SK-N-SH (cell line): ENCODE measurements around the gene NALCN. TPM values are rescaled to one million over a fixed set of nuclear protein-coding genes. Genes with fewer than 3 reads are reported as not detected.

Source experiments
- CTCF ChIA-PET: fragments of 300-600, 350-600 bp; formaldehyde crosslinking; extraction: SDS; loops from one replicate; lab custom pipeline; 2021; lab: Yijun Ruan, JAX
- POLR2A ChIA-PET: fragments of 350-600 bp; sonication (Branson Sonifier 250); formaldehyde crosslinking; extraction: SDS; loops from one replicate; lab custom pipeline; 2020; ENCODE audit warnings: antibody characterized with exemption, inconsistent platforms; lab: Yijun Ruan, JAX
- DNase-seq: peaks from one replicate; pipeline ENCODE4 v3.0.0; 2012
- H2AFZ ChIP-seq: fragments of 200-600 bp; sonication (generic); 2 replicates; pipeline ENCODE4 v1.8.1; 2016; ENCODE audit warnings: antibody characterized with exemption, mild to moderate bottlenecking, low read depth
- H3F3A ChIP-seq: fragments of 200-600 bp; sonication (generic); replicated peaks from 2 replicates; pipeline ENCODE3; 2016; ENCODE audit warnings: antibody characterized with exemption, mild to moderate bottlenecking; ENCODE audit not compliant: insufficient read depth
- H3K27ac ChIP-seq, 2 experiments: fragments of 200-500 bp in 1 of 2; fragments of 200-600 bp in 1 of 2; sonication (Bioruptor generic) in 1 of 2; sonication (generic), shearing (Covaris generic) in 1 of 2; 2 replicates each; pipeline versions ENCODE4 v1.5.1 to v1.6.1; 2014 to 2016; ENCODE audit warnings: low read depth in 2 of 2, inconsistent platforms in 1 of 2, low read length in 1 of 2, mild to moderate bottlenecking in 1 of 2, mixed read lengths in 1 of 2
- H3K27me3 ChIP-seq: fragments of 200-600 bp; sonication (generic), shearing (Covaris generic); 2 replicates; pipeline ENCODE4 v1.6.1; 2016; ENCODE audit warnings: mixed run types; ENCODE audit not compliant: insufficient read depth
- H3K36me3 ChIP-seq, 2 experiments: fragments of 200-500 bp in 1 of 2; fragments of 200-600 bp in 1 of 2; sonication (Bioruptor generic) in 1 of 2; sonication (generic) in 1 of 2; replicated peaks in 1 of 2; 2 replicates each; pipeline versions ENCODE3 to v1.5.1; 2014 to 2016; ENCODE audit warnings: low read length in 1 of 2, mild to moderate bottlenecking in 1 of 2; ENCODE audit not compliant: insufficient read depth in 2 of 2, control insufficient read depth in 1 of 2
- H3K4me1 ChIP-seq, 2 experiments: fragments of 200-500 bp in 1 of 2; fragments of 200-600 bp in 1 of 2; sonication (Bioruptor generic) in 1 of 2; sonication (generic), shearing (Covaris generic) in 1 of 2; 2 replicates each; pipeline versions ENCODE4 v1.5.1 to v1.6.1; 2014 to 2016; ENCODE audit warnings: low read depth in 1 of 2, low read length in 1 of 2, mixed run types in 1 of 2; ENCODE audit not compliant: insufficient read depth in 2 of 2, control insufficient read depth in 1 of 2
- H3K4me2 ChIP-seq: fragments of 200-600 bp; sonication (generic), shearing (Covaris generic); 2 replicates; pipeline ENCODE4 v1.6.1; 2017; ENCODE audit warnings: mixed run types
- H3K4me3 ChIP-seq, 2 experiments: fragments of 200-500 bp in 1 of 2; fragments of 200-600 bp in 1 of 2; sonication (Bioruptor generic) in 1 of 2; sonication (generic), shearing (Covaris generic) in 1 of 2; 2 replicates each; pipeline versions ENCODE4 v1.5.1 to v1.8.1; 2014 to 2016; ENCODE audit warnings: low read depth in 2 of 2, inconsistent platforms in 1 of 2, low read length in 1 of 2, mild to moderate bottlenecking in 1 of 2, mixed read lengths in 1 of 2, moderate library complexity in 1 of 2
- H3K79me2 ChIP-seq: fragments of 200-600 bp; sonication (generic); 2 replicates; pipeline ENCODE4 v1.8.1; 2017; ENCODE audit warnings: mild to moderate bottlenecking; ENCODE audit not compliant: insufficient read depth
- H3K9ac ChIP-seq: fragments of 200-600 bp; sonication (generic); 2 replicates; pipeline ENCODE4 v1.6.1; 2017; ENCODE audit warnings: mixed run types
- H3K9me2 ChIP-seq: fragments of 200-600 bp; sonication (generic); 2 replicates; pipeline ENCODE4 v1.6.1; 2017; ENCODE audit warnings: mixed run types
- H3K9me3 ChIP-seq: fragments of 200-600 bp; sonication (generic); 2 replicates; pipeline ENCODE4 v1.6.1; 2017; ENCODE audit warnings: mixed run types, mild to moderate bottlenecking, moderate library complexity
- H4K20me1 ChIP-seq: fragments of 200-600 bp; sonication (generic); 2 replicates; pipeline ENCODE4 v1.6.1; 2017; ENCODE audit warnings: mild to moderate bottlenecking, mixed run types; ENCODE audit not compliant: insufficient read depth
- FOXJ3 ChIP-seq: sonication (generic); formaldehyde crosslinking; IDR thresholded peaks from 2 replicates; pipeline ENCODE4 v1.5.1; 2020; ENCODE audit warnings: mild to moderate bottlenecking, missing genetic modification reagents
- GABPA ChIP-seq: IDR thresholded peaks from 2 replicates; pipeline ENCODE4 v1.4.0; 2012; ENCODE audit warnings: low read depth, mild to moderate bottlenecking
- GATA2 ChIP-seq: sonication (generic); formaldehyde crosslinking; IDR thresholded peaks from 2 replicates; pipeline ENCODE4 v1.5.0; 2020; ENCODE audit warnings: mild to moderate bottlenecking, missing genetic modification reagents
- JUND ChIP-seq: IDR thresholded peaks from 2 replicates; pipeline ENCODE4 v1.4.0; 2012
- NFIC ChIP-seq: IDR thresholded peaks from 2 replicates; pipeline ENCODE4 v1.4.0; 2012; ENCODE audit warnings: borderline replicate concordance
- RCOR1 ChIP-seq: fragments of 150-350 bp; IDR thresholded peaks from 2 replicates; pipeline ENCODE4 v1.6.1; 2017; ENCODE audit warnings: antibody characterized with exemption, low read length
- SIN3A ChIP-seq: IDR thresholded peaks from 2 replicates; pipeline ENCODE4 v1.6.1; 2012; ENCODE audit warnings: low read depth, mild to moderate bottlenecking, low read length, moderate library complexity, borderline replicate concordance
- SMC3 ChIP-seq: IDR thresholded peaks from 2 replicates; pipeline ENCODE4 v1.6.1; 2012; ENCODE audit warnings: low read depth, low read length, improper control_type of control experiment
- WGBS: methylation state at CpG from one replicate; pipeline ENCODE4 v1.1.6; 2017; ENCODE audit warnings: low lambda C conversion rate; 5-methylcytosine and 5-hydroxymethylcytosine counted together
- polyA plus RNA-seq, 3 experiments: library from polyadenylated mRNA; depleted of rRNA; stranded (reverse); fragments of >200 nt; gene quantifications; 2 replicates each; pipeline ENCODE4 v1.2.3, GENCODE V29; 2012
- TF ChIP-seq, protein P1 (sequence below): IDR thresholded peaks from 2 replicates; pipeline ENCODE4 v1.4.0; 2012; ENCODE audit warnings: low read depth
- TF ChIP-seq, protein P2 (sequence below): fragments of 150-350 bp; IDR thresholded peaks from 2 replicates; pipeline ENCODE4 v1.6.1; 2017; ENCODE audit warnings: antibody characterized with exemption, low read length, low read depth, borderline replicate concordance
- TF ChIP-seq, protein P3 (sequence below): IDR thresholded peaks from 2 replicates; pipeline ENCODE4 v1.4.0; 2012; ENCODE audit warnings: low read depth, borderline replicate concordance
- TF ChIP-seq, protein P4 (sequence below): IDR thresholded peaks from 2 replicates; pipeline ENCODE4 v1.6.1; 2012; ENCODE audit warnings: mild to moderate bottlenecking, low read depth, low read length, moderate library complexity
- TF ChIP-seq, protein P5 (sequence below): fragments of 150-350 bp; IDR thresholded peaks from 2 replicates; pipeline ENCODE4 v1.6.1; 2016; ENCODE audit warnings: mild to moderate bottlenecking, low read depth, low read length
- TF ChIP-seq, protein P6 (sequence below): fragments of 200-600 bp; sonication (generic); IDR thresholded peaks from 2 replicates; pipeline ENCODE4 v1.6.1; 2017; ENCODE audit warnings: antibody characterized with exemption, mild to moderate bottlenecking, moderate library complexity

NALCN gene
- polyA plus RNA-seq, 1 of the 3 experiments (the other 2 are of a cell fraction) = 3.0 TPM

DNA sequence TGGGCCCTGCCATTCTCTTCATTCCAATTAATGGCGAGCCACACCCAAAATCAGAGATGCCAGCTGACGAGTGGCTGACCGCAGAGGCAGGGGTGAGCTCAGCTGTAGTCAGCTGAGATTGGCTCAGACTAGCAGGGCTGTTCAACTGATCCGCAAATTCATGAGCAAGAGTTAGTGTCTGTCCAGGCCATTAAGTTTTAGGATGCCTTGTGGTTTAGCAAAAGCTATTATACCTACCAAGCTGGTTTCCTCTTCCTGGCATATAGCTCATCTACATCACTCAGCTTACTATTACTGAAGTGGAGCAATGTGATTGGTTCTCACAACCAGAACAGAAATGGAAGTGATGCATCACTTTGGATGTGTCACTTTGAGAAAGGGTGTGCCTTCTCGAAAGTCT is 148.7 kb downstream of the NALCN start:
- DNase-seq = no peak
- H4K20me1 ChIP-seq = no peaks in the 10 kb centered on the region
- no peaks in the 10 kb centered on the region for H3K36me3 ChIP-seq
- CTCF ChIA-PET = interaction anchor here (0.8 to 1.7 kb wide), 3 partner anchors 9 to 122 kb away, joined by 3 to 5 read pairs (median 3); no protein-coding TSS in a partner anchor
- no peaks in the 10 kb centered on the region for H3K9me2 ChIP-seq
- H3K4me2 ChIP-seq = no peak overlapping the region
- no peaks in the 10 kb centered on the region for H3K79me2 ChIP-seq
- no peaks in the 10 kb centered on the region for H3F3A ChIP-seq
- H3K4me1 ChIP-seq = no peaks in the 10 kb centered on the region; a peak in 2 of 4 replicates
- no peak overlapping the region for H3K9ac ChIP-seq
- no peaks in the 10 kb centered on the region for H3K9me3 ChIP-seq
- no peak overlapping the region for H3K27ac ChIP-seq
- H2AFZ ChIP-seq = no peak overlapping the region
- 95% methylated on average over 5 of the region's 5 CpGs for WGBS
- H3K27me3 ChIP-seq = no peaks in the 10 kb centered on the region
- no peak overlapping the region for H3K4me3 ChIP-seq
- no peak for TF ChIP-seq NFIC
- TF ChIP-seq FOXJ3 (CRISPR knock-in tag) = no peak
- TF ChIP-seq GATA2 (CRISPR knock-in tag) = no peak
- no peak for TF ChIP-seq RCOR1
- TF ChIP-seq, protein P1, sequence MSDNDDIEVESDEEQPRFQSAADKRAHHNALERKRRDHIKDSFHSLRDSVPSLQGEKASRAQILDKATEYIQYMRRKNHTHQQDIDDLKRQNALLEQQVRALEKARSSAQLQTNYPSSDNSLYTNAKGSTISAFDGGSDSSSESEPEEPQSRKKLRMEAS = no peak
- TF ChIP-seq, protein P2, sequence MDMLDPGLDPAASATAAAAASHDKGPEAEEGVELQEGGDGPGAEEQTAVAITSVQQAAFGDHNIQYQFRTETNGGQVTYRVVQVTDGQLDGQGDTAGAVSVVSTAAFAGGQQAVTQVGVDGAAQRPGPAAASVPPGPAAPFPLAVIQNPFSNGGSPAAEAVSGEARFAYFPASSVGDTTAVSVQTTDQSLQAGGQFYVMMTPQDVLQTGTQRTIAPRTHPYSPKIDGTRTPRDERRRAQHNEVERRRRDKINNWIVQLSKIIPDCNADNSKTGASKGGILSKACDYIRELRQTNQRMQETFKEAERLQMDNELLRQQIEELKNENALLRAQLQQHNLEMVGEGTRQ = no peak
- no peak for TF ChIP-seq SIN3A
- TF ChIP-seq, protein P3, sequence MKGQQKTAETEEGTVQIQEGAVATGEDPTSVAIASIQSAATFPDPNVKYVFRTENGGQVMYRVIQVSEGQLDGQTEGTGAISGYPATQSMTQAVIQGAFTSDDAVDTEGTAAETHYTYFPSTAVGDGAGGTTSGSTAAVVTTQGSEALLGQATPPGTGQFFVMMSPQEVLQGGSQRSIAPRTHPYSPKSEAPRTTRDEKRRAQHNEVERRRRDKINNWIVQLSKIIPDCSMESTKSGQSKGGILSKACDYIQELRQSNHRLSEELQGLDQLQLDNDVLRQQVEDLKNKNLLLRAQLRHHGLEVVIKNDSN = no peak
- TF ChIP-seq, protein P4, sequence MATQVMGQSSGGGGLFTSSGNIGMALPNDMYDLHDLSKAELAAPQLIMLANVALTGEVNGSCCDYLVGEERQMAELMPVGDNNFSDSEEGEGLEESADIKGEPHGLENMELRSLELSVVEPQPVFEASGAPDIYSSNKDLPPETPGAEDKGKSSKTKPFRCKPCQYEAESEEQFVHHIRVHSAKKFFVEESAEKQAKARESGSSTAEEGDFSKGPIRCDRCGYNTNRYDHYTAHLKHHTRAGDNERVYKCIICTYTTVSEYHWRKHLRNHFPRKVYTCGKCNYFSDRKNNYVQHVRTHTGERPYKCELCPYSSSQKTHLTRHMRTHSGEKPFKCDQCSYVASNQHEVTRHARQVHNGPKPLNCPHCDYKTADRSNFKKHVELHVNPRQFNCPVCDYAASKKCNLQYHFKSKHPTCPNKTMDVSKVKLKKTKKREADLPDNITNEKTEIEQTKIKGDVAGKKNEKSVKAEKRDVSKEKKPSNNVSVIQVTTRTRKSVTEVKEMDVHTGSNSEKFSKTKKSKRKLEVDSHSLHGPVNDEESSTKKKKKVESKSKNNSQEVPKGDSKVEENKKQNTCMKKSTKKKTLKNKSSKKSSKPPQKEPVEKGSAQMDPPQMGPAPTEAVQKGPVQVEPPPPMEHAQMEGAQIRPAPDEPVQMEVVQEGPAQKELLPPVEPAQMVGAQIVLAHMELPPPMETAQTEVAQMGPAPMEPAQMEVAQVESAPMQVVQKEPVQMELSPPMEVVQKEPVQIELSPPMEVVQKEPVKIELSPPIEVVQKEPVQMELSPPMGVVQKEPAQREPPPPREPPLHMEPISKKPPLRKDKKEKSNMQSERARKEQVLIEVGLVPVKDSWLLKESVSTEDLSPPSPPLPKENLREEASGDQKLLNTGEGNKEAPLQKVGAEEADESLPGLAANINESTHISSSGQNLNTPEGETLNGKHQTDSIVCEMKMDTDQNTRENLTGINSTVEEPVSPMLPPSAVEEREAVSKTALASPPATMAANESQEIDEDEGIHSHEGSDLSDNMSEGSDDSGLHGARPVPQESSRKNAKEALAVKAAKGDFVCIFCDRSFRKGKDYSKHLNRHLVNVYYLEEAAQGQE = no peak
- no peak for TF ChIP-seq SMC3
- TF ChIP-seq, all 33 proteins: peak for 0
- POLR2A ChIA-PET = no interaction called here

DNA sequence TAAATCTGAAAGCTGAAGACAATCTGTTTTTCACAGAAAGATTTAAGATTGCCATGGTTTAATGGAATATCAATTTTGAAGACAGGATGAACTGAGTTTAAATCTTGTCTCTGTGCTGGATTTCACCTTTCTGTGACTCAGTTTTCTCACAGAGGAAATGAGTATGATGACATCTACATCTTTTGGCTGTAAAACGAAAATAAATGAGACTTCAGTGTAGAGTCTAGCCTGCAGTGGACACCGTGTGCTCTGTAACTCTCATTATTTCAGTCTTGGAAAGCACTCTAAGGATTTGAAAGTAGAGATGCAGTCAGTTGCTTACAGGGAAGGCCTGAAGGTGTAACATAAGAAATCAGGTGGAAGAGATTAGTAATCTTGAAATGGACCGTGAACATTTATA is 150.4 kb downstream of the NALCN start:
- Histone ChIP-seq H3K9me2 (no peaks in the 10 kb centered on the region), H3K36me3 (no peaks in the 10 kb centered on the region), H4K20me1 (no peaks in the 10 kb centered on the region), H3K27me3 (no peaks in the 10 kb centered on the region)
- TF ChIP-seq GABPA = no peak
- TF ChIP-seq, protein P1 = no peak
- TF ChIP-seq, protein P5, sequence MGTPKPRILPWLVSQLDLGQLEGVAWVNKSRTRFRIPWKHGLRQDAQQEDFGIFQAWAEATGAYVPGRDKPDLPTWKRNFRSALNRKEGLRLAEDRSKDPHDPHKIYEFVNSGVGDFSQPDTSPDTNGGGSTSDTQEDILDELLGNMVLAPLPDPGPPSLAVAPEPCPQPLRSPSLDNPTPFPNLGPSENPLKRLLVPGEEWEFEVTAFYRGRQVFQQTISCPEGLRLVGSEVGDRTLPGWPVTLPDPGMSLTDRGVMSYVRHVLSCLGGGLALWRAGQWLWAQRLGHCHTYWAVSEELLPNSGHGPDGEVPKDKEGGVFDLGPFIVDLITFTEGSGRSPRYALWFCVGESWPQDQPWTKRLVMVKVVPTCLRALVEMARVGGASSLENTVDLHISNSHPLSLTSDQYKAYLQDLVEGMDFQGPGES = no peak
- TF ChIP-seq, protein P6, sequence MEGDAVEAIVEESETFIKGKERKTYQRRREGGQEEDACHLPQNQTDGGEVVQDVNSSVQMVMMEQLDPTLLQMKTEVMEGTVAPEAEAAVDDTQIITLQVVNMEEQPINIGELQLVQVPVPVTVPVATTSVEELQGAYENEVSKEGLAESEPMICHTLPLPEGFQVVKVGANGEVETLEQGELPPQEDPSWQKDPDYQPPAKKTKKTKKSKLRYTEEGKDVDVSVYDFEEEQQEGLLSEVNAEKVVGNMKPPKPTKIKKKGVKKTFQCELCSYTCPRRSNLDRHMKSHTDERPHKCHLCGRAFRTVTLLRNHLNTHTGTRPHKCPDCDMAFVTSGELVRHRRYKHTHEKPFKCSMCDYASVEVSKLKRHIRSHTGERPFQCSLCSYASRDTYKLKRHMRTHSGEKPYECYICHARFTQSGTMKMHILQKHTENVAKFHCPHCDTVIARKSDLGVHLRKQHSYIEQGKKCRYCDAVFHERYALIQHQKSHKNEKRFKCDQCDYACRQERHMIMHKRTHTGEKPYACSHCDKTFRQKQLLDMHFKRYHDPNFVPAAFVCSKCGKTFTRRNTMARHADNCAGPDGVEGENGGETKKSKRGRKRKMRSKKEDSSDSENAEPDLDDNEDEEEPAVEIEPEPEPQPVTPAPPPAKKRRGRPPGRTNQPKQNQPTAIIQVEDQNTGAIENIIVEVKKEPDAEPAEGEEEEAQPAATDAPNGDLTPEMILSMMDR = no peak
- TF ChIP-seq JUND = no peak
- TF ChIP-seq, all 33 proteins: peak for 0
- WGBS = 74% methylated on average over 3 of the region's 3 CpGs
- Histone ChIP-seq H3K4me1 (no peaks in the 10 kb centered on the region; a peak in 2 of 4 replicates), H3K9ac (no peak overlapping the region), H3K27ac (no peak overlapping the region), H3K9me3 (no peaks in the 10 kb centered on the region), H2AFZ (no peak overlapping the region), H3K4me3 (no peak overlapping the region), H3F3A (no peaks in the 10 kb centered on the region), H3K79me2 (no peaks in the 10 kb centered on the region), H3K4me2 (no peak overlapping the region)
- ChIA-PET CTCF (no interaction called here), POLR2A (no interaction called here)
- no peak for DNase-seq
